Breast epithelium (tissue), 4 donors: ENCODE measurements around the gene RCVRN. TPM values are rescaled to one million over a fixed set of nuclear protein-coding genes. Genes with fewer than 3 reads are reported as not detected.

Experiments
- DNase-seq, 2 donors: peaks; one replicate each; pipeline ENCODE4 v3.0.0-alpha.2; 2019; ENCODE audit warnings: low spot score in 2 of 2
- H3K27ac ChIP-seq, 2 donors: fragments of 200-600 bp; sonication (generic) in 1 of 2; one replicate each; pipeline ENCODE4 v1.5.1; 2016 to 2019; ENCODE audit warnings: mild to moderate bottlenecking in 1 of 2
- H3K27me3 ChIP-seq, 2 donors: fragments of 200-600 bp; sonication (generic) in 1 of 2; one replicate each; pipeline versions ENCODE4 v1.5.1 to v1.6.0; 2017 to 2019; ENCODE audit warnings: control low read depth in 1 of 2, mild to moderate bottlenecking in 1 of 2
- H3K36me3 ChIP-seq: fragments of 200-600 bp; one replicate; pipeline ENCODE4 v1.5.1; 2019
- H3K4me1 ChIP-seq, 2 donors: fragments of 200-600 bp; sonication (generic); one replicate each; pipeline ENCODE4 v1.5.1; 2016 to 2019; ENCODE audit warnings: control low read depth in 1 of 2
- H3K4me3 ChIP-seq, 3 donors: fragments of 200-600 bp; sonication (generic); 1 replicate in 2 of 3; 2 replicates in 1 of 3; pipeline ENCODE4 v1.5.1; 2016 to 2019; ENCODE audit warnings: mild to moderate bottlenecking in 3 of 3, moderate library complexity in 2 of 3
- H3K9me3 ChIP-seq, 2 donors: fragments of 200-600 bp; sonication (generic) in 1 of 2; one replicate each; pipeline ENCODE4 v1.5.1; 2016 to 2019; ENCODE audit warnings: control low read depth in 1 of 2
- POLR2A ChIP-seq: fragments of 450-650 bp; IDR thresholded peaks from one replicate; pipeline ENCODE4 v1.6.1; 2016; ENCODE audit warnings: antibody characterized with exemption, mild to moderate bottlenecking, moderate library complexity
- POLR2AphosphoS5 ChIP-seq, 3 donors: sonication (generic); formaldehyde crosslinking; IDR thresholded peaks; one replicate each; pipeline ENCODE4 v1.6.1; 2017; ENCODE audit warnings: antibody characterized with exemption in 3 of 3
- intact Hi-C: fragments of 100-400 bp; cut with DNase I; formaldehyde crosslinking; loops from one replicate; pipeline ENCODE4 v1.15.1; 2023; ENCODE audit warnings: low total_unique reads
- total RNA-seq, 3 donors: library from RNA; depleted of rRNA; stranded (reverse); fragments of >200 nt; gene quantifications; one replicate each; pipeline ENCODE4 v1.1.0, GENCODE V29; 2016
- TF ChIP-seq, protein P1 (sequence below), 3 donors: fragments of 450-650 bp; IDR thresholded peaks; one replicate each; pipeline ENCODE4 v1.5.1; 2016 to 2017; ENCODE audit warnings: antibody characterized with exemption in 3 of 3, mild to moderate bottlenecking in 3 of 3, moderate library complexity in 3 of 3

The RCVRN gene
- total RNA-seq, 3 donors from 2014 or later: 0.15 to 0.66 (median 0.32) TPM

DNA sequence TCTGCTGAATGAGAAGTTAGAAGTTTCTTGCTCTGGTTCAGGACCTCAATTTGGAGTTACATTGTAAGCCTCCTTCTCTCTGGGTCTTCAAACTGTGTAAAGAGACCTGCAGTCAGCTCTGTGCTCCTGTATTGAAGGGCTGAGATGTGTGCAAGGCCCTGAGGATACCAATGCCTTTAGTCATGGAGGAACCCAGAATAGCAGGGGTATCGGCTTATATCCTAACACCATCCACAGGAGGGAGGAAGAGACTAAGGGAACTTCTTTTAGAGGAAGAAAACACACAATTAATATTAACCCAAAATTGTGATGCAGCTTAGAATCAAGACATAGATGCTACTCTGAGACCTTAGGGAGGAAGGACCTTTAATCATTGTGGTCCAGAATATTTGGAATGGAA, 42.9 kb downstream of the RCVRN start:
- Histone ChIP-seq H3K27ac (no peak overlapping the region), H3K36me3 (no peaks in the 10 kb centered on the region), H3K4me3 (no peak overlapping the region), H3K9me3 (peaks cover 12 to 18% of the 10 kb centered on the region in 2 donors), H3K27me3 (no peaks in the 10 kb centered on the region), H3K4me1 (no peaks in the 10 kb centered on the region)
- no peak for DNase-seq
- intact Hi-C loops: no loop called here
- TF ChIP-seq, protein P1, sequence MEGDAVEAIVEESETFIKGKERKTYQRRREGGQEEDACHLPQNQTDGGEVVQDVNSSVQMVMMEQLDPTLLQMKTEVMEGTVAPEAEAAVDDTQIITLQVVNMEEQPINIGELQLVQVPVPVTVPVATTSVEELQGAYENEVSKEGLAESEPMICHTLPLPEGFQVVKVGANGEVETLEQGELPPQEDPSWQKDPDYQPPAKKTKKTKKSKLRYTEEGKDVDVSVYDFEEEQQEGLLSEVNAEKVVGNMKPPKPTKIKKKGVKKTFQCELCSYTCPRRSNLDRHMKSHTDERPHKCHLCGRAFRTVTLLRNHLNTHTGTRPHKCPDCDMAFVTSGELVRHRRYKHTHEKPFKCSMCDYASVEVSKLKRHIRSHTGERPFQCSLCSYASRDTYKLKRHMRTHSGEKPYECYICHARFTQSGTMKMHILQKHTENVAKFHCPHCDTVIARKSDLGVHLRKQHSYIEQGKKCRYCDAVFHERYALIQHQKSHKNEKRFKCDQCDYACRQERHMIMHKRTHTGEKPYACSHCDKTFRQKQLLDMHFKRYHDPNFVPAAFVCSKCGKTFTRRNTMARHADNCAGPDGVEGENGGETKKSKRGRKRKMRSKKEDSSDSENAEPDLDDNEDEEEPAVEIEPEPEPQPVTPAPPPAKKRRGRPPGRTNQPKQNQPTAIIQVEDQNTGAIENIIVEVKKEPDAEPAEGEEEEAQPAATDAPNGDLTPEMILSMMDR (IDR thresholded peaks at IDR 0.05): no peak
- TF ChIP-seq POLR2A: no peak
- TF ChIP-seq POLR2AphosphoS5 (IDR thresholded peaks at IDR 0.05): no peak

DNA sequence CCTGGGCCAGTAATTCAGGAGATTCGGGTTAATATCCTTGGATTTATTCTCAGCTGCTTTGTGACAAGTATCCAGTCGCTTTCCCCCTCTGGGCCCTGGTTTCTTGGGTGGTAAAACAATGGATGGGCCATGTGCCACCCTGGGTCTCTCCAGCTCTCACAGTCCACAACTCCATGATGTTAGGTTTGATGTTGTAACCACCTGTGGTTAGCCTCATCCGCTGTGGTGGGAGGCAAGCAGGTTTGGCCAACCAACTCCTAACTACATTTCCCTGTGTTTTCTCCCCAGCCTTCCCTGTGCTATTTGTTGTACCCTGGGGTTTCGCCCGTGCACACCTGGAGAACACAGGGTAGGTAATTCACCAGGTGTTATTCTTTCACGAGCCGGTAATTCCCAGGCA, 44.2 kb downstream of the RCVRN start:
- H3K27me3 ChIP-seq: no peaks in the 10 kb centered on the region
- no peaks in the 10 kb centered on the region for H3K36me3 ChIP-seq
- no peak overlapping the region for H3K4me3 ChIP-seq
- no peaks in the 10 kb centered on the region for H3K4me1 ChIP-seq
- TF ChIP-seq, protein P1 (IDR thresholded peaks at IDR 0.05): no peak
- no peak overlapping the region for H3K27ac ChIP-seq
- DNase-seq: no peak
- intact Hi-C loops: no loop called here
- H3K9me3 ChIP-seq: peaks cover 12 to 18% of the 10 kb centered on the region in 2 donors

DNA sequence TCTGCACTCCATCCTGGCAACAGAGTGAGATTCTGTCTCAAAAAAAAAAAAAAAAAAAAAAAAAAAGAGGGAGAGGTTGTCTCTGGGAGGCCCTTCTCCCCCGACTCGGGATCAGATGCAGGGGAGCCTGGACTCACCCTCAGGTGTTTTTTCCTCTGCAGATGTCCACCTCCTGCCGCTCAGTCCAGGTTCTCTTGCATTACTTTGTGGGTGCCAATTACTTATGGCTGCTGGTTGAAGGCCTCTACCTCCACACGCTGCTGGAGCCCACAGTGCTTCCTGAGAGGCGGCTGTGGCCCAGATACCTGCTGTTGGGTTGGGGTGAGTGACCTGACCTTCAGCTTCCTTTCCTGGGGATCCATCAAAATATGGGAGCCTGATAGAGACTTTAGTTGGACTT, 45.3 kb downstream of the RCVRN start:
- Histone ChIP-seq H3K4me1 (no peaks in the 10 kb centered on the region), H3K9me3 (peaks cover 12 to 18% of the 10 kb centered on the region in 2 donors), H3K4me3 (no peak overlapping the region), H3K27me3 (no peaks in the 10 kb centered on the region), H3K36me3 (no peaks in the 10 kb centered on the region), H3K27ac (no peak overlapping the region)
- DNase-seq: no peak
- intact Hi-C loops: no loop called here
- no peak for TF ChIP-seq POLR2A
- TF ChIP-seq, protein P1 (IDR thresholded peaks at IDR 0.05): no peak
- no peak for TF ChIP-seq POLR2AphosphoS5 (IDR thresholded peaks at IDR 0.05)

DNA sequence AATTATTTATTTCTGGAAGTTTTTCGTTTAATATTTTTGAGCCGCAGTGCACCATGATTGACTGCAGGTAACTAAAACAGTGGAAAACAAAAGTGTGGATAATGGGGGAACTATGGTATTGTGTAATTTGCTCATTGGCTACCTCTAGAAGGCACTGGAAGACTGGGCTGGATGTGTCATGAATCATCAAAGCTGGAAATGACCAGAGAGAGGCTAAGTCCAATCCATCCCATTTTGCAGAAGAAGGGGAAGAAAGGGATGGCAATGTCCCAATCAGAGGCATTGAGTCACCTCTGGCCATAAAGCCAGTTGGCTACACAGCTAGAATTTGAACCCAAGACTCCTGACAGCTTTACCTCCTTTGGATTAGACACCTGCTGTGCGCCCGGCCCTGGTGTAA, 50.0 kb downstream of the RCVRN start:
- no peaks in the 10 kb centered on the region for H3K36me3 ChIP-seq
- H3K4me1 ChIP-seq: no peaks in the 10 kb centered on the region
- H3K27ac ChIP-seq: no peak overlapping the region
- no peak overlapping the region for H3K4me3 ChIP-seq
- peaks cover 7 to 14% of the 10 kb centered on the region in 2 donors for H3K9me3 ChIP-seq
- H3K27me3 ChIP-seq: no peaks in the 10 kb centered on the region
- no peak for TF ChIP-seq POLR2AphosphoS5 (IDR thresholded peaks at IDR 0.05)
- no peak for TF ChIP-seq POLR2A
- TF ChIP-seq, protein P1 (IDR thresholded peaks at IDR 0.05): no peak
- intact Hi-C loops: no loop called here
- no peak for DNase-seq

DNA sequence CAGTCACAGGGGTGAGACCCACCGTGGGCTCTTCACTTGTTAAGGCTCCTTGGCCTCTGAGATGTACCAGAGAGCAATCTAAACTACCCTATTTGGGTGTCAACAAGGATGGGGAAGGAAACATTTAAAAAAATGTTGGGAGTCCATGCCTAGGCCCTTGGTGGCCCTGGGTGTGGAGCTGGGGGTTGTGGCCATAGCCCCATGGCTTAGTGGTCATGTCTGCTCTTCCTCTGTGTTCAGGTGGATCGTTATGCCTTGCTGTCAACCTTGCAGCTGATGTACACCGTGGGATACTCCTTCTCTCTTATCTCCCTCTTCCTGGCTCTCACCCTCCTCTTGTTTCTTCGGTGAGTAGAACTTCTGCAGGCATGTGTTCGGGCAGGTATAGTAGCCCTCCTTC, 50.8 kb downstream of the RCVRN start:
- DNase-seq: no peak
- no peaks in the 10 kb centered on the region for H3K4me1 ChIP-seq
- H3K36me3 ChIP-seq: no peaks in the 10 kb centered on the region
- TF ChIP-seq, protein P1 (IDR thresholded peaks at IDR 0.05): no peak
- TF ChIP-seq POLR2A: no peak
- no peak overlapping the region for H3K4me3 ChIP-seq
- H3K27me3 ChIP-seq: no peaks in the 10 kb centered on the region
- peaks cover 1 to 12% of the 10 kb centered on the region in 2 donors for H3K9me3 ChIP-seq
- H3K27ac ChIP-seq: no peak overlapping the region
- intact Hi-C loops: no loop called here
